ENCODE results near the gene ALOX5AP.

DNA sequence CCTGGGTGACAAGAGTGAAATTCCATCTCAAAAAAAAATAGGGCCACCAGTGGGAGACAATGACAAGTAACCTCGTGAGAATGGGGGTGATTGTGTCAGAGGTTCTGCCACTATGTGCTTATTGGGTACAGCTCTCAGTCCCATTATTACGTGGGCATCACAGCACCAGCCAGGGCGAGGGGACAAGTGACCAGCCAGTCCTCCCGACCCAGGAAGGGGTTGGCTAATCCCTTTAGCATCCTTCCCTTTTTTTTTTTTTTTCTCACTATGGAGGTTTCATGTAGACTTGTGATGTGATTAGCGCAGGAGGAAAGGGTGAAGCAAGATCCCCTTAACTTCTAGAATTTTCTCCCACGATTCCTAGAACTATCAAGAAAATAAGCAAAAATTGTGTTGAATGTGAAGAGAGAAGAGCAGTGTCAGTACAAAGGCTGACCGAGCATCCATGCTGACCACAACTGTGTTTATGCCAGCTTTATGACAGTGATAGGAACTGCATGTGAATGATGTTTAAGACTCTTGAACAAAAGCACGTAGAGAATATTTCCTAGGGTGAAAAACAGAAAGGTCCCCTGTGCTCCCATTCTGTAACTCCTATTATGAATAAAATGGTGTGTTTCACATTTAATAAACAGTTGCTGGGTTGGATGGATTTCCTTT, 50.0 kb downstream of the ALOX5AP start:
- no peak for TF ChIP-seq BACH2 (CRISPR knock-in tag; IDR thresholded peaks at IDR 0.05; ENCODE audit: borderline replicate concordance)
- TF ChIP-seq TOX (CRISPR knock-in tag; IDR thresholded peaks at IDR 0.05; ENCODE audit: borderline replicate concordance) = no peak
- TF ChIP-seq, protein P1, sequence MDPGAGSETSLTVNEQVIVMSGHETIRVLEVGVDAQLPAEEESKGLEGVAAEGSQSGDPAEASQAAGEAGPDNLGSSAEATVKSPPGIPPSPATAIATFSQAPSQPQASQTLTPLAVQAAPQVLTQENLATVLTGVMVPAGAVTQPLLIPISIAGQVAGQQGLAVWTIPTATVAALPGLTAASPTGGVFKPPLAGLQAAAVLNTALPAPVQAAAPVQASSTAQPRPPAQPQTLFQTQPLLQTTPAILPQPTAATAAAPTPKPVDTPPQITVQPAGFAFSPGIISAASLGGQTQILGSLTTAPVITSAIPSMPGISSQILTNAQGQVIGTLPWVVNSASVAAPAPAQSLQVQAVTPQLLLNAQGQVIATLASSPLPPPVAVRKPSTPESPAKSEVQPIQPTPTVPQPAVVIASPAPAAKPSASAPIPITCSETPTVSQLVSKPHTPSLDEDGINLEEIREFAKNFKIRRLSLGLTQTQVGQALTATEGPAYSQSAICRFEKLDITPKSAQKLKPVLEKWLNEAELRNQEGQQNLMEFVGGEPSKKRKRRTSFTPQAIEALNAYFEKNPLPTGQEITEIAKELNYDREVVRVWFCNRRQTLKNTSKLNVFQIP (CRISPR knock-in tag; IDR thresholded peaks at IDR 0.05; ENCODE audit: borderline replicate concordance, low read depth) = no peak
- TF ChIP-seq OSR1 (CRISPR knock-in tag; IDR thresholded peaks at IDR 0.05) = no peak
- no peak for TF ChIP-seq SNAI2 (CRISPR knock-in tag; IDR thresholded peaks at IDR 0.05)
- no peak for TF ChIP-seq ISL1 (CRISPR knock-in tag; IDR thresholded peaks at IDR 0.05)

All from SK-N-SH treated with all-trans-retinoic acid at 6 μM for 48 hours (cell line).